Bronchial epithelial cell (primary cell): Measurements from ENCODE around the gene KCP. TPM values are rescaled to one million over a fixed set of nuclear protein-coding genes. Genes with fewer than 3 reads are reported as not detected.

ENCODE experiments used
- DNase-seq: peaks from one replicate; pipeline ENCODE4 v3.0.0-alpha.2; 2010; ENCODE audit warnings: low read depth
- FAIRE-seq: peaks from 2 replicates; lab custom pipeline; 2011; peaks lifted over from hg19 to GRCh38; lab: Jason Lieb, UNC
- H3K27me3 ChIP-seq: 2 replicates; pipeline ENCODE4 v1.5.1; 2011; ENCODE audit warnings: low read length; ENCODE audit not compliant: control insufficient read depth, insufficient read depth
- H3K36me3 ChIP-seq: 2 replicates; pipeline ENCODE4 v1.5.1; 2011; ENCODE audit warnings: low read length; ENCODE audit not compliant: control insufficient read depth, insufficient read depth
- H3K4me3 ChIP-seq: 2 replicates; pipeline ENCODE4 v1.5.1; 2011; ENCODE audit warnings: mild to moderate bottlenecking, low read depth, low read length, control low read depth
- total RNA-seq: library from RNA; depleted of rRNA; stranded (reverse); fragments of >200 nt; gene quantifications from 2 replicates; pipeline ENCODE4 v1.2.1, GENCODE V29; 2014
- TF ChIP-seq, protein P1 (sequence below): IDR thresholded peaks from 2 replicates; pipeline ENCODE4 v1.5.1; 2011; ENCODE audit warnings: mild to moderate bottlenecking, moderate library complexity, low read length, control low read depth, inconsistent platforms; ENCODE audit not compliant: insufficient read depth, severe bottlenecking

Gene KCP
- total RNA-seq, 1 donor from 2014 or later: 0.53 TPM

DNA sequence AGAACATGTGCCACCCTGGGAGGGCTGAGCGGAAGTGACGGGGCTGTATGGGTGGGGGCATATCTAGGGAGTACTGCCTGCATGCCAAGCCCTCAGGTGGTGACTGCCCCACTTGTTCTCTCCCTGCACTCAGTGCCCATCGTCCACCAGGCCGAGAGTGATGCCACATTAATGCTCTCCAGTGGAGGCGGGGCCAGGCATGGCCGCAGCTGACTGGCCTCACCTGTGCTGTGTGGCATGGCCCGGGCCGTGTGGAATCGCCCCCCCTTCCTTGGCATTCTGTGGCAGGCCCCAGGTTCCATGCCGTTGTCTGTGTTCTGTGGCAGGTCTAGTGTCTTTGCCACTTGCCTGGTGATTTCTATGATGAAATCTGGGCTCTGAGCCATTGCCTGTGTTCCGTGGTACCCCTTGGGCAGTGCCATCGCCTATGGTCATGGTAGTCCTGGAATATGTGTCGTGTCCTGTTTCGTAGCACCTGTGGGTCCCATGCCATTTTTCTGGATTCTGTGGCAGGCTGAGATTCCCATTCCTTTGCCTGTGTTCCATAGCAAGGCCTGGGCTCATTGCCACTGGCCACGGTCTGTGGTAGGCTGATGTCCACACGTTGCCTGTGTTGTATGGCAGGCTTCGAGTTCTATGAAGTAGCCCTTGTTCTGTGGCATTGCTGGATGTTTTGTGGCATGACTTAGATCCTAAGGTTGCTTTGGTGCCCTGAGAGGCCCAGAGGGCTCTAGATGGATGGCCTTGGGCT lies 71.4 kb downstream of the KCP start:
- DNase-seq (no peak), FAIRE-seq (no peak)
- TF ChIP-seq, protein P1, sequence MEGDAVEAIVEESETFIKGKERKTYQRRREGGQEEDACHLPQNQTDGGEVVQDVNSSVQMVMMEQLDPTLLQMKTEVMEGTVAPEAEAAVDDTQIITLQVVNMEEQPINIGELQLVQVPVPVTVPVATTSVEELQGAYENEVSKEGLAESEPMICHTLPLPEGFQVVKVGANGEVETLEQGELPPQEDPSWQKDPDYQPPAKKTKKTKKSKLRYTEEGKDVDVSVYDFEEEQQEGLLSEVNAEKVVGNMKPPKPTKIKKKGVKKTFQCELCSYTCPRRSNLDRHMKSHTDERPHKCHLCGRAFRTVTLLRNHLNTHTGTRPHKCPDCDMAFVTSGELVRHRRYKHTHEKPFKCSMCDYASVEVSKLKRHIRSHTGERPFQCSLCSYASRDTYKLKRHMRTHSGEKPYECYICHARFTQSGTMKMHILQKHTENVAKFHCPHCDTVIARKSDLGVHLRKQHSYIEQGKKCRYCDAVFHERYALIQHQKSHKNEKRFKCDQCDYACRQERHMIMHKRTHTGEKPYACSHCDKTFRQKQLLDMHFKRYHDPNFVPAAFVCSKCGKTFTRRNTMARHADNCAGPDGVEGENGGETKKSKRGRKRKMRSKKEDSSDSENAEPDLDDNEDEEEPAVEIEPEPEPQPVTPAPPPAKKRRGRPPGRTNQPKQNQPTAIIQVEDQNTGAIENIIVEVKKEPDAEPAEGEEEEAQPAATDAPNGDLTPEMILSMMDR: no peak
- no peaks in the 10 kb centered on the region for H3K27me3 ChIP-seq
- H3K4me3 ChIP-seq: no peak overlapping the region
- no peaks in the 10 kb centered on the region for H3K36me3 ChIP-seq

DNA sequence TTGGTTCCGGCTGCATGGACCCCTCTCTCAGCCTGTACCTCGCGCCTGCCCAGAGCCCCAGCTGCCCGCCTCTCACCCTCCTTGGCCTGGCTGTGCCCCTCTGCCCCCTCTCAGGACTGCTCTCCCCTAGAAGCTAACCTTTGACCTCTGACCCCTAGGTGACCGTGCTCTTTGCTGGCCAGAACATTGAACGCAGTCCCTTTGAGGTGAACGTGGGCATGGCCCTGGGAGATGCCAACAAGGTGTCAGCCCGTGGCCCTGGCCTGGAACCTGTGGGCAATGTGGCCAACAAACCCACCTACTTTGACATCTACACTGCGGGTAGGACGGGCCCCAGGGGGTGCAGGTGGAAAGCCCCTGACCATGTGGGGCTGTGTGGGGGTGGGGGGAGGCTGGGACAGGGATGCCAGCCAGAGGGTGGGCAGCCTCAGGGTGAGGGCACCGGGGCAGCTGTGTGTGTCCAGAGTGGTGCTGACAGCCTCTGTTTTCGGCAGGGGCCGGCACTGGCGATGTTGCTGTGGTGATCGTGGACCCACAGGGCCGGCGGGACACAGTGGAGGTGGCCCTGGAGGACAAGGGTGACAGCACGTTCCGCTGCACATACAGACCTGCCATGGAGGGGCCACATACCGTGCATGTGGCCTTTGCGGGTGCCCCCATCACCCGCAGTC lies 72.3 kb downstream of the KCP start:
- H3K27me3 ChIP-seq: no peaks in the 10 kb centered on the region
- FAIRE-seq (no peak), DNase-seq (no peak)
- no peaks in the 10 kb centered on the region for H3K36me3 ChIP-seq
- no peak overlapping the region for H3K4me3 ChIP-seq
- TF ChIP-seq, protein P1: no peak

DNA sequence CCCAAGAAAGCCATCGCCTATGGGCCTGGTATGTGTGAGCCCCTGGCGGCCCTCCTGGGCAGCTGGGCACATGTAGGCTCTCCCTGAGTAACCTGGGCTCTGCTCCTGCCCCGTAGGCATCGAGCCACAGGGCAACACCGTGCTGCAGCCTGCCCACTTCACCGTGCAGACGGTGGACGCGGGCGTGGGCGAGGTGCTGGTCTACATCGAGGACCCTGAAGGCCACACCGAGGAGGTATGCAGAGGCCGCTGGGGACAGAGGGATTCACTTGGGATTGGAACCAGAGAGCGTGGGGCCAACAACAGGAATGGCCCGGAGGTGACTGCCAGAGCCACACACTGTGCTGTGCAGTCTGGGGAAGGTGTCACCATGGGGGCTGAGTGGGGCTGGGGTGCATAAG lies 73.0 kb downstream of the KCP start:
- DNase-seq: no peak
- H3K27me3 ChIP-seq: peaks cover 3% of the 10 kb centered on the region
- no peak for FAIRE-seq
- TF ChIP-seq, protein P1: no peak
- H3K36me3 ChIP-seq: no peaks in the 10 kb centered on the region
- H3K4me3 ChIP-seq: no peak overlapping the region

DNA sequence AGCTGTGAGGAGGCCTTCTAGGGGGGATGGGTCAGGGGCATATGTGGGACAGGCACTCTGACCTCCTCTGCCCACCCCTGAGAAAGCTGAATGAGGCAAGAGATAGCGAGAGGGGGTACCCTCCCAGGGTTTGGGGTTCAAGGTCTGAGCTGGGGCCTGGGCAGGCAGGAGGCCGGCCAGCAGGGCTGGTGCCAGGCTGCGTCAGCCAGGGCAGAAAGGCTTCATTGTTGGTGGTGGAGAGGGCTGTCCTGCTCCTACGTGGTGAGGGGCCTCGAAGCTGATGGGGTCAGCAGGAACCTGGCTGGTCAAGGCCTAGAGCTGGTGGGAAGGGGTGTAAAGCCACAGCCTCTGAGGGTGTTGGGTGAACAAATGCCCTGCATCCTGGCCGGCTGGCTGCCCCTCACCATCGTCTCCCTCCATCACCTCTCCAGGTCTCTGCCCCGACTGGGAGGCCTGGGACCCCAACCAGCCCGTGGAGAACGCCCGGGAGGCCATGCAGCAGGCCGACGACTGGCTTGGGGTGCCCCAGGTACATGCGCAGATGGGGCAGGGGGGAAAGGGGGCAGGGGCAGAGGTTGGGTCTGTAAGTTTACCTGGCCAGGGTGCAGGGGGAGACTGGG lies 73.7 kb downstream of the KCP start:
- no peaks in the 10 kb centered on the region for H3K36me3 ChIP-seq
- no peak overlapping the region for H3K4me3 ChIP-seq
- TF ChIP-seq, protein P1: no peak
- no peak for DNase-seq
- peaks cover 8% of the 10 kb centered on the region for H3K27me3 ChIP-seq
- FAIRE-seq: no peak

DNA sequence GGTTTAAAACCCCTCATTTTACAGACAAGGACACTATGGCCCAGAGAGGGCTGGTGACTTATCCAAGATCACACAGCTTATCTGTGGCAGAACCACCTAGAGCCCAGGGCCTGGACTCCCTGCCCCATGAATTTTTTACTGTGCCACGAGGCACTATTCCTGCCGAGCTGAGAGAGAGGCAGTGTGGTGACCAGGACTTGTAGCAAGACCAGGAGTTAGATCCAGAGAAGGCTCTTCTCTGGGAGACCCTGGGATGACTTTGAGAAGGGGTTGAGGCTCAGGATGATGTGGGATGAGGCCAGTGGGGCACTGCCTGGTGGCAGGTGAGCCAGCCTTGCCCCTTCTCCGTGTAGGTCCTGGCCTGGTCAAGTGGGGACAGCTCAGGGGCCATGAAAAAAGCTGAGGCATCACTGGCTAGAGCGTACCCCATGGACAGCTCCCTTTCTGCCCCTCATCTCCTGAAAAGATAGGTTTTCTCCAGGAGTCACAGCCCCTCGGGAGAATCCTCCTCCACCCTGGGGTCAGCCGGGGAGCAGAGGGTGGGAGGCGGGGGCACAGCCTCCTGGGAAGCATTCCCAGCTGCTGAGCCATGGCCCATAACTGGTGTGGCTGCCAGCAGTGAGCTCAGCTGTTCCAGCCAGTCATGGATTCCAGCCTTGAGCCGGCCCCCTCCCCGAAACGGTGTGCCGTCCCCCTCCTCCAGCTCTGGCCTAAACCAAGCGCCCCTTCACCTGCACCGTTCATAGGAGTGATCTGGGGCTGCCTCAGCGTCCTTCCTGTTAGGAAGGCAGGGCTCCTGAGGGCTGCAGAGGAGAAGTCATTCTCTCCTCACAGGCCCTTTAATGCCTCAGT lies 74.5 kb downstream of the KCP start:
- Histone ChIP-seq H3K36me3 (no peaks in the 10 kb centered on the region), H3K4me3 (no peak overlapping the region), H3K27me3 (peaks cover 14% of the 10 kb centered on the region)
- FAIRE-seq (no peak), DNase-seq (no peak)
- TF ChIP-seq, protein P1: no peak
